Ecto neural progenitor cell (in vitro differentiated cells): Measurements from ENCODE around the gene PEPD.
A peak's percentile ranks its signal among the peaks of the same experiment; 100 is the strongest.

Source experiments
- DNase-seq: peaks from one replicate; pipeline ENCODE4 v3.0.0-alpha.2; 2018; ENCODE audit warnings: low spot score

The PEPD gene

GRCh38 chr19:33406521-33407139 is 115.0 kb downstream of the PEPD start:
- peak; percentile 92 for DNase-seq

GRCh38 chr19:33405553-33406461 is 115.8 kb downstream of the PEPD start:
- no peak for DNase-seq

GRCh38 chr19:33405254-33405552 is 116.4 kb downstream of the PEPD start:
- no peak for DNase-seq

- DNase-seq, result no peak
Measured at GRCh38 chr19:33404506-33405253, 116.9 kb downstream of the PEPD start.

- DNase-seq, result no peak
Measured at GRCh38 chr19:33403973-33404304, 117.7 kb downstream of the PEPD start.

- DNase-seq, result no peak
Measured at GRCh38 chr19:33403221-33403972, 118.2 kb downstream of the PEPD start.

GRCh38 chr19:33402421-33403220 is 119.0 kb downstream of the PEPD start:
- no peak for DNase-seq

- no peak for DNase-seq
Measured at GRCh38 chr19:33401683-33402420, 119.7 kb downstream of the PEPD start.

- no peak for DNase-seq
Measured at GRCh38 chr19:33400856-33401682, 120.5 kb downstream of the PEPD start.

GRCh38 chr19:33399745-33400681 is 121.6 kb downstream of the PEPD start:
- no peak for DNase-seq

- DNase-seq, result no peak
Measured at GRCh38 chr19:33399081-33399744, 122.4 kb downstream of the PEPD start.

- no peak for DNase-seq
Measured at GRCh38 chr19:33398361-33399060, 123.1 kb downstream of the PEPD start.

GRCh38 chr19:33397536-33398360 is 123.8 kb downstream of the PEPD start:
- DNase-seq, result no peak

GRCh38 chr19:33396701-33397535 is 124.7 kb downstream of the PEPD start:
- DNase-seq, result no peak
